Tibial artery (tissue), 4 donors: ENCODE data around the gene PRRT4.

Experiments used
- DNase-seq, 2 donors: peaks; one replicate each; pipeline ENCODE4 v3.0.0-alpha.2; 2019
- H3K27ac ChIP-seq, 2 donors: fragments of 200-600 bp; sonication (generic) in 1 of 2; 1 replicate in 1 of 2; 2 replicates in 1 of 2; pipeline ENCODE4 v1.5.1; 2018 to 2019; ENCODE audit warnings: mild to moderate bottlenecking in 1 of 2
- H3K27me3 ChIP-seq, 2 donors: fragments of 200-600 bp; sonication (generic) in 1 of 2; one replicate each; pipeline versions ENCODE4 v1.5.1 to v1.6.0; 2016 to 2019
- H3K36me3 ChIP-seq, 3 donors: fragments of 200-600 bp; sonication (generic) in 2 of 3; one replicate each; pipeline ENCODE4 v1.5.1; 2016 to 2019; ENCODE audit warnings: mild to moderate bottlenecking in 2 of 3
- H3K4me1 ChIP-seq, 4 donors: fragments of 200-600 bp; sonication (generic) in 2 of 4; 1 replicate in 3 of 4; 2 replicates in 1 of 4; pipeline ENCODE4 v1.5.1; 2016 to 2019
- H3K4me3 ChIP-seq, 2 donors: fragments of 200-600 bp; sonication (generic) in 1 of 2; 1 replicate in 1 of 2; 2 replicates in 1 of 2; pipeline ENCODE4 v1.5.1; 2018 to 2019; ENCODE audit warnings: mild to moderate bottlenecking in 2 of 2
- H3K9me3 ChIP-seq, 3 donors: fragments of 200-600 bp; sonication (generic) in 1 of 3; one replicate each; pipeline ENCODE4 v1.5.1; 2016 to 2019
- CTCF ChIP-seq, 2 experiments: fragments of 200-600 bp in 1 of 2; fragments of 450-650 bp in 1 of 2; IDR thresholded peaks; one replicate each; pipeline ENCODE4 v1.5.1; 2017 to 2019; ENCODE audit warnings: antibody characterized with exemption in 2 of 2, mild to moderate bottlenecking in 1 of 2, moderate library complexity in 1 of 2
- intact Hi-C: fragments of 100-400 bp; cut with DNase I; formaldehyde crosslinking; loops from one replicate; pipeline ENCODE4 v1.15.0; 2023; ENCODE audit warnings: low total_unique reads

PRRT4 gene

GRCh38 chr7:128356546-128357216, 4.8 kb downstream of the PRRT4 start:
- Histone ChIP-seq H3K27me3 (peaks cover 0 to 66% of the 10 kb centered on the region in 2 donors), H3K27ac (no peak overlapping the region), H3K4me1 (peaks cover 0 to 27% (median 22%) of the 10 kb centered on the region in 4 donors), H3K4me3 (no peak overlapping the region), H3K36me3 (no peaks in the 10 kb centered on the region), H3K9me3 (no peaks in the 10 kb centered on the region)
- intact Hi-C loops = no loop called here
- no peak for DNase-seq
- no peak for TF ChIP-seq CTCF (IDR thresholded peaks at IDR 0.05)

- Histone ChIP-seq H3K27me3 (peaks cover 0 to 67% of the 10 kb centered on the region in 2 donors), H3K27ac (no peak overlapping the region), H3K4me3 (no peak overlapping the region), H3K36me3 (no peaks in the 10 kb centered on the region), H3K4me1 (peaks cover 0 to 16% (median 14%) of the 10 kb centered on the region in 4 donors), H3K9me3 (no peaks in the 10 kb centered on the region)
- no peak for TF ChIP-seq CTCF (IDR thresholded peaks at IDR 0.05)
- no peak for DNase-seq
- intact Hi-C loops = no loop called here
Observed at GRCh38 chr7:128353610-128354009, 7.9 kb downstream of the PRRT4 start.

GRCh38 chr7:128353189-128353588, 8.3 kb downstream of the PRRT4 start:
- Histone ChIP-seq H3K9me3 (no peaks in the 10 kb centered on the region), H3K27me3 (peaks cover 0 to 67% of the 10 kb centered on the region in 2 donors), H3K36me3 (no peaks in the 10 kb centered on the region), H3K4me3 (no peak overlapping the region), H3K27ac (no peak overlapping the region), H3K4me1 (peaks cover 0 to 16% (median 14%) of the 10 kb centered on the region in 4 donors)
- no peak for DNase-seq
- no peak for TF ChIP-seq CTCF (IDR thresholded peaks at IDR 0.05)
- intact Hi-C loops = no loop called here

- Histone ChIP-seq H3K27ac (no peak overlapping the region), H3K27me3 (peaks cover 0 to 67% of the 10 kb centered on the region in 2 donors), H3K9me3 (no peaks in the 10 kb centered on the region), H3K4me1 (peaks cover 0 to 16% (median 14%) of the 10 kb centered on the region in 4 donors), H3K4me3 (peak overlapping the region in 1 of 2 donors; percentile 40), H3K36me3 (no peaks in the 10 kb centered on the region)
- DNase-seq = no peak
- TF ChIP-seq CTCF (IDR thresholded peaks at IDR 0.05) = no peak
- intact Hi-C loops = no loop called here
Observed at GRCh38 chr7:128352636-128353035, 8.9 kb downstream of the PRRT4 start.

GRCh38 chr7:128352153-128352537, 9.3 kb downstream of the PRRT4 start:
- TF ChIP-seq CTCF (IDR thresholded peaks at IDR 0.05) = peak; percentile 50 to 66
- Histone ChIP-seq H3K4me3 (peak overlapping the region; percentile 40 to 53), H3K4me1 (peaks cover 0 to 16% (median 14%) of the 10 kb centered on the region in 4 donors), H3K27me3 (peaks cover 0 to 62% of the 10 kb centered on the region in 2 donors), H3K27ac (no peak overlapping the region), H3K9me3 (no peaks in the 10 kb centered on the region), H3K36me3 (no peaks in the 10 kb centered on the region)
- intact Hi-C loops = no loop called here
- no peak for DNase-seq
